ENCODE measurements around the gene TOGARAM1.
"Not testable (repeated sequence)": the region's sequence is repeated elsewhere in the genome, so short reads cannot be mapped to it uniquely, and the experiment has no call there.

TOGARAM1 gene

GRCh38 chr14:45041641-45042040, 79.7 kb downstream of the TOGARAM1 start:
- DNase-seq (ENCODE audit: low read depth in 2 of 2, low spot score in 1 of 2) = no peak

- DNase-seq (ENCODE audit: low read depth in 2 of 2, low spot score in 1 of 2) = no peak
These were observed 82.6 kb downstream of the TOGARAM1 start for GRCh38 chr14:45044638-45045037.

GRCh38 chr14:45048385-45048784, 86.4 kb downstream of the TOGARAM1 start:
- no peak for DNase-seq (ENCODE audit: low read depth in 2 of 2, low spot score in 1 of 2)

GRCh38 chr14:45051180-45051579, 89.2 kb downstream of the TOGARAM1 start:
- no peak for DNase-seq (ENCODE audit: low read depth in 2 of 2, low spot score in 1 of 2)

- DNase-seq (ENCODE audit: low read depth in 2 of 2, low spot score in 1 of 2) = no peak
These were observed 89.9 kb downstream of the TOGARAM1 start for GRCh38 chr14:45051896-45052295.

- no peak for DNase-seq (ENCODE audit: low read depth in 2 of 2, low spot score in 1 of 2)
These were observed 95.4 kb downstream of the TOGARAM1 start for GRCh38 chr14:45057349-45057748.

- no peak for DNase-seq (ENCODE audit: low read depth in 2 of 2, low spot score in 1 of 2)
These were observed 95.9 kb downstream of the TOGARAM1 start for GRCh38 chr14:45057881-45058364.

GRCh38 chr14:45060551-45060950, 98.6 kb downstream of the TOGARAM1 start:
- no peak for DNase-seq (ENCODE audit: low read depth in 2 of 2, low spot score in 1 of 2)

GRCh38 chr14:45065540-45065939, 103.5 kb downstream of the TOGARAM1 start:
- no peak for DNase-seq (ENCODE audit: low read depth in 2 of 2, low spot score in 1 of 2)

- DNase-seq (ENCODE audit: low read depth in 2 of 2, low spot score in 1 of 2) = no peak
These were observed 104.0 kb downstream of the TOGARAM1 start for GRCh38 chr14:45065956-45066355.

GRCh38 chr14:45066667-45067066, 104.7 kb downstream of the TOGARAM1 start:
- DNase-seq (ENCODE audit: low read depth in 2 of 2, low spot score in 1 of 2) = no peak

GRCh38 chr14:45068396-45068795, 106.4 kb downstream of the TOGARAM1 start:
- no peak for DNase-seq (ENCODE audit: low read depth in 2 of 2, low spot score in 1 of 2)

GRCh38 chr14:45070215-45070614, 108.2 kb downstream of the TOGARAM1 start:
- DNase-seq (ENCODE audit: low read depth in 2 of 2, low spot score in 1 of 2) = no peak

- no peak for DNase-seq (ENCODE audit: low read depth in 2 of 2, low spot score in 1 of 2)
These were observed 110.1 kb downstream of the TOGARAM1 start for GRCh38 chr14:45072126-45072525.

GRCh38 chr14:45073231-45073879, 111.4 kb downstream of the TOGARAM1 start:
- no peak for DNase-seq (ENCODE audit: low read depth in 2 of 2, low spot score in 1 of 2)

- DNase-seq (ENCODE audit: low read depth in 2 of 2, low spot score in 1 of 2) = no peak
These were observed 116.3 kb downstream of the TOGARAM1 start for GRCh38 chr14:45078323-45078722.

GRCh38 chr14:45080416-45080968, 118.5 kb downstream of the TOGARAM1 start:
- DNase-seq (ENCODE audit: low read depth in 2 of 2, low spot score in 1 of 2) = not testable (repeated sequence)

GRCh38 chr14:45081096-45081495, 119.1 kb downstream of the TOGARAM1 start:
- not testable (repeated sequence) for DNase-seq (ENCODE audit: low read depth in 2 of 2, low spot score in 1 of 2)

GRCh38 chr14:45082420-45082819, 120.4 kb downstream of the TOGARAM1 start:
- no peak for DNase-seq (ENCODE audit: low read depth in 2 of 2, low spot score in 1 of 2)

GRCh38 chr14:45083617-45083975, 121.6 kb downstream of the TOGARAM1 start:
- no peak for DNase-seq (ENCODE audit: low read depth in 2 of 2, low spot score in 1 of 2)

- DNase-seq (ENCODE audit: low read depth in 2 of 2, low spot score in 1 of 2) = peak; percentile 87 to 92
These were observed 122.2 kb downstream of the TOGARAM1 start, which contains the start of gene PRPF39 for GRCh38 chr14:45083976-45084722. PRPF39 (plus strand) TSS chr14:45084116; CDS start chr14:45095240, 11,124 bp downstream.

GRCh38 chr14:45084946-45085346, 123.0 kb downstream of the TOGARAM1 start:
- no peak for DNase-seq (ENCODE audit: low read depth in 2 of 2, low spot score in 1 of 2)

Data from stimulated activated CD8-positive, alpha-beta memory T cell treated with anti-CD3 and anti-CD28 coated beads, Interleukin-4, amount 100 ng/mL, for 4 hours (primary cell).